CD4-positive, alpha-beta T cell treated with Interleukin-15 for 4 hours (primary cell): Measurements from ENCODE around the gene AQP10.
"Not testable (repeated sequence)": the region's sequence is repeated elsewhere in the genome, so short reads cannot be mapped to it uniquely, and the experiment has no call there.

Experiments used
- DNase-seq: peaks from one replicate; pipeline ENCODE4 v3.0.0-alpha.2; 2020; ENCODE audit warnings: low spot score

AQP10 gene

GRCh38 chr1:154320882-154321608 lies at the start of gene AQP10:
AQP10 (plus strand) TSS chr1:154321093; CDS start chr1:154321156, 63 bp downstream.
- DNase-seq = no peak

GRCh38 chr1:154272217-154272998 lies 48.5 kb upstream of the AQP10 start, which contains the start of gene HAX1:
HAX1 (plus strand) TSS chr1:154272629; CDS start chr1:154272724, 95 bp downstream.
- peak; percentile 97 for DNase-seq

GRCh38 chr1:154272999-154273563 lies 47.8 kb upstream of the AQP10 start:
- no peak for DNase-seq

- peak; percentile 24 for DNase-seq
Observed at GRCh38 chr1:154276797-154277196, 44.1 kb upstream of the AQP10 start.

GRCh38 chr1:154287591-154287990 lies 33.3 kb upstream of the AQP10 start:
- not testable (repeated sequence) for DNase-seq

- no peak for DNase-seq
Observed at GRCh38 chr1:154288661-154289060, 32.2 kb upstream of the AQP10 start.

- no peak for DNase-seq
Observed at GRCh38 chr1:154290921-154291320, 30.0 kb upstream of the AQP10 start.

- no peak for DNase-seq
Observed at GRCh38 chr1:154295408-154296235, 25.3 kb upstream of the AQP10 start.

GRCh38 chr1:154301582-154301981 lies 19.3 kb upstream of the AQP10 start:
- no peak for DNase-seq

- DNase-seq = no peak
Observed at GRCh38 chr1:154304664-154305337, 16.1 kb upstream of the AQP10 start.

- no peak for DNase-seq
Observed at GRCh38 chr1:154306151-154306550, 14.7 kb upstream of the AQP10 start.

- DNase-seq = peak; percentile 24
Observed at GRCh38 chr1:154307670-154308270, 13.1 kb upstream of the AQP10 start.

- not testable (repeated sequence) for DNase-seq
Observed at GRCh38 chr1:154309136-154309535, 11.8 kb upstream of the AQP10 start.

- DNase-seq = not testable (repeated sequence)
Observed at GRCh38 chr1:154312229-154313065, 8.4 kb upstream of the AQP10 start.

GRCh38 chr1:154313066-154313356 lies 7.9 kb upstream of the AQP10 start:
- no peak for DNase-seq

- DNase-seq = not testable (repeated sequence)
Observed at GRCh38 chr1:154314226-154314625, 6.7 kb upstream of the AQP10 start.

- DNase-seq = no peak
Observed at GRCh38 chr1:154316704-154317103, 4.2 kb upstream of the AQP10 start.

- no peak for DNase-seq
Observed at GRCh38 chr1:154318386-154318785, 2.5 kb upstream of the AQP10 start.

GRCh38 chr1:154321609-154321934 lies 679 bp downstream of the AQP10 start:
- not testable (repeated sequence) for DNase-seq

GRCh38 chr1:154323493-154323892 lies 2.6 kb downstream of the AQP10 start:
- no peak for DNase-seq
